Type B pancreatic cell (in vitro differentiated cells): ENCODE results near the gene AK1. TPM values are rescaled to one million over a fixed set of nuclear protein-coding genes. Genes with fewer than 3 reads are reported as not detected.

ENCODE experiments used
- DNase-seq: peaks from one replicate; pipeline ENCODE4 v3.0.0; 2021; ENCODE audit warnings: mixed read lengths; ENCODE audit not compliant: unreplicated experiment; ENCODE audit errors: extremely low spot score
- H3K27ac Mint-ChIP-seq: 2 replicates; pipeline ENCODE4 v1.8.0; 2021; ENCODE audit warnings: mild to moderate bottlenecking, mixed read lengths
- H3K27me3 Mint-ChIP-seq: 2 replicates; pipeline ENCODE4 v1.8.0; 2021; ENCODE audit warnings: mixed read lengths
- H3K36me3 Mint-ChIP-seq: 2 replicates; pipeline ENCODE4 v1.8.0; 2021; ENCODE audit warnings: mixed read lengths
- H3K4me1 Mint-ChIP-seq: one replicate; pipeline ENCODE4 v1.8.0; 2021; ENCODE audit warnings: mixed read lengths; ENCODE audit not compliant: unreplicated experiment
- H3K4me3 Mint-ChIP-seq: 2 replicates; pipeline ENCODE4 v1.8.0; 2021; ENCODE audit warnings: mild to moderate bottlenecking, mixed read lengths
- H3K9me3 Mint-ChIP-seq: 2 replicates; pipeline ENCODE4 v1.8.0; 2021; ENCODE audit warnings: mixed read lengths
- total RNA-seq: library from RNA; stranded (reverse); gene quantifications from 2 replicates; pipeline ENCODE4 v1.2.1, GENCODE V29; 2021; ENCODE audit warnings: low replicate concordance
- TF ChIP-seq, protein P1 (sequence below): fragments of 200-600 bp; sonication (generic); conservative IDR thresholded peaks from 2 replicates; pipeline ENCODE4 v1.5.0; 2021; ENCODE audit warnings: antibody characterized with exemption, mild to moderate bottlenecking

AK1 gene
- total RNA-seq, 1 donor from 2014 or later: 59.8 TPM

GRCh38 chr9:127893392-127893791 is 15.9 kb upstream of the AK1 start:
- TF ChIP-seq, protein P1, sequence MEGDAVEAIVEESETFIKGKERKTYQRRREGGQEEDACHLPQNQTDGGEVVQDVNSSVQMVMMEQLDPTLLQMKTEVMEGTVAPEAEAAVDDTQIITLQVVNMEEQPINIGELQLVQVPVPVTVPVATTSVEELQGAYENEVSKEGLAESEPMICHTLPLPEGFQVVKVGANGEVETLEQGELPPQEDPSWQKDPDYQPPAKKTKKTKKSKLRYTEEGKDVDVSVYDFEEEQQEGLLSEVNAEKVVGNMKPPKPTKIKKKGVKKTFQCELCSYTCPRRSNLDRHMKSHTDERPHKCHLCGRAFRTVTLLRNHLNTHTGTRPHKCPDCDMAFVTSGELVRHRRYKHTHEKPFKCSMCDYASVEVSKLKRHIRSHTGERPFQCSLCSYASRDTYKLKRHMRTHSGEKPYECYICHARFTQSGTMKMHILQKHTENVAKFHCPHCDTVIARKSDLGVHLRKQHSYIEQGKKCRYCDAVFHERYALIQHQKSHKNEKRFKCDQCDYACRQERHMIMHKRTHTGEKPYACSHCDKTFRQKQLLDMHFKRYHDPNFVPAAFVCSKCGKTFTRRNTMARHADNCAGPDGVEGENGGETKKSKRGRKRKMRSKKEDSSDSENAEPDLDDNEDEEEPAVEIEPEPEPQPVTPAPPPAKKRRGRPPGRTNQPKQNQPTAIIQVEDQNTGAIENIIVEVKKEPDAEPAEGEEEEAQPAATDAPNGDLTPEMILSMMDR: no peak
- H3K4me1 Mint-ChIP-seq: peaks cover 6% of the 10 kb centered on the region
- H3K9me3 Mint-ChIP-seq: no peaks in the 10 kb centered on the region
- no peak overlapping the region for H3K4me3 Mint-ChIP-seq
- no peak for DNase-seq
- no peaks in the 10 kb centered on the region for H3K27me3 Mint-ChIP-seq
- H3K36me3 Mint-ChIP-seq: peaks cover 43% of the 10 kb centered on the region
- H3K27ac Mint-ChIP-seq: no peak overlapping the region

DNA sequence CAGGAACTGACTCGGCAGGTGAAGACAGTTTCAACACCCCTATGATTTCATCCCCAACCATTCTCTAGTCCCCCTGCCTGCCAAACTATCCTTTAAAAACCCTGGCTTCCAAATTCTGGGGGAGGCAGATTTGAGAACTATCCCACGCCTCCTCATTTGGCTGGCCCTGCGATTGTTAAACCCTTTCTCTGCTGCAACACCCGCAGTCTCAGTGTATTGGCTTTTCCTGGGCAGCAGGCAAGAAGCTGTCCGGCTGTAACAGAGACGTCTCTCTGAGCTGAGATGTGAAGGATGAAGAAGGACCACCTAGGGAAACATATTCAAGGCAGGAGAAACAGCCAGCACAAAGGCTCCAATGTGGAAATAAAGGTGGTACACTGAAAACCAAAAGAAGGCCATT is 15.4 kb upstream of the AK1 start:
- peaks cover 45% of the 10 kb centered on the region for H3K36me3 Mint-ChIP-seq
- H3K4me1 Mint-ChIP-seq: peaks cover 6% of the 10 kb centered on the region
- DNase-seq: no peak

GRCh38 chr9:127890053-127890452 is 12.6 kb upstream of the AK1 start:
- Mint-ChIP-seq H3K27ac (no peak overlapping the region), H3K36me3 (peaks cover 45% of the 10 kb centered on the region), H3K4me3 (no peak overlapping the region), H3K4me1 (no peaks in the 10 kb centered on the region), H3K9me3 (no peaks in the 10 kb centered on the region), H3K27me3 (no peaks in the 10 kb centered on the region)
- TF ChIP-seq, protein P1: no peak
- no peak for DNase-seq

More for the DNA sequence above, 15.4 kb upstream of the AK1 start:
- TF ChIP-seq, protein P1: no peak
- Mint-ChIP-seq H3K9me3 (no peaks in the 10 kb centered on the region), H3K27ac (no peak overlapping the region), H3K4me3 (no peak overlapping the region), H3K27me3 (no peaks in the 10 kb centered on the region)

- TF ChIP-seq, protein P1: peak; percentile 48
- Mint-ChIP-seq H3K27me3 (no peaks in the 10 kb centered on the region), H3K4me3 (no peak overlapping the region), H3K36me3 (peaks cover 27% of the 10 kb centered on the region), H3K27ac (no peak overlapping the region), H3K9me3 (no peaks in the 10 kb centered on the region), H3K4me1 (no peaks in the 10 kb centered on the region)
- no peak for DNase-seq
Observed at GRCh38 chr9:127887792-127888191, 10.3 kb upstream of the AK1 start.

DNA sequence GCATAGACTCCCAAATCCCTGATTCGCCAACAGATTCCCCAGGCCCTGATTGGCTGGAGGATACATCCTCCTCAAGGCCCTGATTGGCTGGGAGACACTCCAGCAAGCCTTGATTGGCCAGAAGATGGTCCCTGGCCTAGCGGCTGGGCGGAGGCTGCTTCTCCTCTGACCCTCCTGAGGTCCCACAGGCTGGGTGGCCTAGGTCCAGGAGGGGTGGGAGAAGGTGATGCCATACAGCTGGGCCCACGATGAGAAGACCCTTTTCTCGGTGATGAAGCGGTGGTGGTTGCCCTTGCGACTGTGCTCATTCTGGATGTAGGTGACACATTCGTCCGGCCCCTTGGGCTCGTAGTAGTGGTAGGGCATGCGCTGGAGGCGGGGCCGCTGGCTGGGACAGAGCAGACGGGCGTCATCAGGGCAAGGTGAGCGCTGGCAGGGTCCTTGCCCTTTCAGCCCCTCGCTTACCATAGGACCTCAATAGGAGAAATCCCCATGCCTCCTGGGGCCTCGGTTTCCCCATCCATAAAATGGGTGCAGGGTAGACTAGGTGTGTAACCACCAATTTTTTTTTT is 9.0 kb upstream of the AK1 start:
- no peak overlapping the region for H3K4me3 Mint-ChIP-seq
- no peak for DNase-seq
- no peak overlapping the region for H3K27ac Mint-ChIP-seq
- TF ChIP-seq, protein P1: no peak
- H3K27me3 Mint-ChIP-seq: no peaks in the 10 kb centered on the region
- no peaks in the 10 kb centered on the region for H3K4me1 Mint-ChIP-seq
- H3K9me3 Mint-ChIP-seq: no peaks in the 10 kb centered on the region
- peaks cover 19% of the 10 kb centered on the region for H3K36me3 Mint-ChIP-seq
